ENCODE results near the gene CAMK1D. TPM values are rescaled to one million over a fixed set of nuclear protein-coding genes. Genes with fewer than 3 reads are reported as not detected.
A peak's percentile ranks its signal among the peaks of the same experiment; 100 is the strongest.
"Not testable (repeated sequence)": the region's sequence is repeated elsewhere in the genome, so short reads cannot be mapped to it uniquely, and the experiment has no call there.

CAMK1D gene
- total RNA-seq, 1 donor from 2014 or later = 3.2 TPM

GRCh38 chr10:12801214-12802087 lies 452.1 kb downstream of the CAMK1D start:
- intact Hi-C loops (cut with DNase I) = no loop called here
- DNase-seq (ENCODE audit: low spot score) = no peak

DNA sequence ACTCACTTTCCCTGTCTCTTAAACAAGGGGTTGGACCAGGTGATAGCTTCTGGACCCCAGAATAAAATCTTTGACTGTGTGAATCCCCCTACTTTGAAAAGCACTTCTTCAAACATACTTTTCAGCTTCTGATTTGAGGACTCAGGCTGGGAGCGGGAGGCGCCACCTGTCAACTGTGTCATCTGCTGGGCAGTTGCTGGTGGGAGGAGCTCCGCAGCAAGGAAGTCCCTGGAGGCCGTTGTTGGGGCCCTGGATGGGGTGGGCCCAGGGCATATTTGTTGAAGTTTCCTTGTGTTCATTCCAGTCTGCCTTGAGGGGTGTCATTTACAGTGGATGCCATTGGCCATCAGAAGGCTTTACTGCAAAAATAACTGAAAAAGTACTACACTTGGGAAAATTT lies 454.4 kb downstream of the CAMK1D start:
- no peak for DNase-seq (ENCODE audit: low spot score)
- intact Hi-C loops (cut with DNase I) = no loop called here

DNA sequence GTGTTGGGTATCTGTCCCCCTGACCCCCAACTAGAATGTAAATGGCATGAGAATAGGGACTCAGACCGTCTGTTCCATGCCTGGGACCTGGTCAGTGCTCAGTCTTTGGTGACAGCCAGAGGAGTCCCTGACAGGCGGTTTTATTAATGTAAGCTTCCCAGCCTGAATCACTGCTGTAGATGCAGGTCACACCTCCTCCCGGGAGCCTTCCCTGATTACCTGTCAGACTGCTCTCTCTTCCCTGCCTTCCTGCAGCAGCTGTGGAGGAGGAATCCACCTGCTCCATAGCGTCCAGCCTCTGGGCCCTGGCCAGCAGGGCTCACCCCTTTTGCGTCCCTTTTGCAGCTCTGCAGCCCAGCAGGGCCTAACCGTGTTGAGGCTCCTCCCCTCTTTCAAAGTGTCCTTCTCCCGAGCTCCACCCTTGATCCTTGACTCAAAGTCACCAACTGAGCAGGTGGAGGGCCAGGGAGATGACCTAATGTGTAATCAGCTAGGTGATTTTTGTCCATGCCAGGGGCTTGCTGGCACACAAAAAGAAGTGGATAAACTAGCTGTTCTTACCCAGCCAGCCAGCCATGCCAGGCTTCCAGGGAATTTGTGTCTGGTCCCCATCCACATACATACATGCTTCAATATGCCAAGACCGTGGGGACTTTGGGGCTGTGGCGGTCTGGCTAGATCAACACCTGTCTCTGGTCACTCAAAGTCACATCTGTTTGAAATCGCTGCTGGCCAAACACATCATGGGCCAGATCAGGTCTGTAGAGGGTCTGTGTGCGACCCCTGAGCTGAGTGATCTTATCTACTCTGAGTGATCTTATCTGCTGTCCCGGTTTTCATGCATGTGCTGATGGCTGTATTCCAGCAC lies 457.1 kb downstream of the CAMK1D start:
- intact Hi-C loops (cut with DNase I) = no loop called here
- DNase-seq (ENCODE audit: low spot score) = no peak

GRCh38 chr10:12807096-12807755 lies 457.9 kb downstream of the CAMK1D start:
- no peak for DNase-seq (ENCODE audit: low spot score)
- intact Hi-C loops (cut with DNase I) = no loop called here

- DNase-seq (ENCODE audit: low spot score) = no peak
- intact Hi-C loops (cut with DNase I) = no loop called here
Measured at GRCh38 chr10:12808014-12808613, 458.8 kb downstream of the CAMK1D start.

DNA sequence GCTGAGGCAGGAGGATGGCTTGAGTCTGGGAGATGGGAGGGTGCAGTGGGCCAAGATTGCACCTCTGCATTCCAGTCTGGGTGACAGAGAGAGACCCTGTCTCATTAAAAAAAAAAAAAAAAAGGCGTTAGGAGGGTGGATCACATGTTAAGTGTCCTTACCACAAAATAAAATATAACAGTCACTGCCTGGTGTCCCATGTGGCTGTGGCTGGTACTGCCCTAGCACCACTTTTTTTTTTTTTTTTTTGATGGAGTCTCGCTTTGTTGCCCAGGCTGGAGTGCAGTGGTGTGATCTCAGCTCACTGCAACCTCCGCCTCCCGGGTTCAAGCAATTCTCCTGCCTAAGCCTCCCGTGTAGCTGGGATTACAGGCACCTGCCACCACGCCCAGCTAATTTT lies 460.7 kb downstream of the CAMK1D start:
- DNase-seq (ENCODE audit: low spot score); intact Hi-C loops (cut with DNase I): not testable (repeated sequence)

DNA sequence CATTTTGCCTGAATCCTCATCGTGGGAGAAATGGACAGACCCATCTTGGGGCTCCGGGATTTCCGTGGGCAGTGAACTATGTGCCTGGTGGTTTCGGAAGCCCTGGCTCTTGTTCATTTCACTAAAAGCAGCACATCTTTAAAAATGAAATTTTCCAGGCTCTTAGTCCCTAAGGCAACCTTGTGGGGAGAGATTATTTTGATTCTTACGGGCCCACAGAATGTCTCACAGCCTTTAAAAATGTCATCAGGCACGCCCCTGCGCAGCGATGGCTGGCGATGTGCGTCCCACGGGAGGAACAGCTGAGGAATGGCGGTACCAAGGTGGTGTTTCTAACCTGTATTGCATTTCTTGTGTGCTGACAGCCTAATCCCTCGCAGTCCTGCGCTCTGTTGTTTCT lies 462.5 kb downstream of the CAMK1D start:
- DNase-seq (ENCODE audit: low spot score) = no peak
- intact Hi-C loops (cut with DNase I) = no loop called here

DNA sequence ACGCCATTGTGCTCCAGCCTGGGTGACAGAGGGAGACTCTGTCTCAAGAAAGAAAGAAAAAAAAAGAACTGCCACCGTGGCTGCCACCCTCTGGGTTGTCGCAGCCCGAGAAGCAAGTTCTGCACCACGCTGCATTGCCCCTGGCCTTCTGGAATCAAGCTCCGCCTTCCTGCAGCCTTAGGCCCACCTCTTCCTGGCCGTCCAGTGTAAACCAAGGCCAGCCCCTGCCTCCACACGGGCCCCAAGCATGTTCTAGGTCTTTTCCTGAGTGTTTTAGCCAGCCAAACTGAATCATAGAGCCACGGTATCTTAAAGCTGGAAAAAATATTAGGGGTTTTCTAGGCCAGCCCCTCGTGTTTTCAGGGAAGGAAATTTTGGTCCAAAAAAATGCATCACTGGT lies 463.2 kb downstream of the CAMK1D start:
- DNase-seq (ENCODE audit: low spot score) = no peak
- intact Hi-C loops (cut with DNase I) = no loop called here

DNA sequence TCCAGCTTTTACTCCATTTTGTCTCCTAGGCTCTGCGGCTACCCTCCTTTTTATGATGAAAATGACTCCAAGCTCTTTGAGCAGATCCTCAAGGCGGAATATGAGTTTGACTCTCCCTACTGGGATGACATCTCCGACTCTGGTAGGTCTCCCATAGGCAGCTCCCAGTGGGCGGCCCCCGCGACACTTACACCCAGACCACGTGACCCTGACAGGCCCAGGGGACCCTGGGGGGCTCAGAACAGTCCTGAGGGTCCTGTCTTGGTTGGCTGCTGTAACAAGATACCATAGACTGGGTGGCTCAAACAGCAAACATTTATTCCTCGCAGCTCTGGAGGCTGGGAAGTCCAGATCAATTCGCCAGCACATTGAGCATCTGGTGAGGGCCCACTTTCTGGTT lies 464.8 kb downstream of the CAMK1D start:
- DNase-seq (ENCODE audit: low spot score) = no peak
- intact Hi-C loops (cut with DNase I) = no loop called here

GRCh38 chr10:12819071-12819470 lies 469.7 kb downstream of the CAMK1D start:
- intact Hi-C loops (cut with DNase I) = no loop called here
- peak; percentile 38 for DNase-seq (ENCODE audit: low spot score)

DNA sequence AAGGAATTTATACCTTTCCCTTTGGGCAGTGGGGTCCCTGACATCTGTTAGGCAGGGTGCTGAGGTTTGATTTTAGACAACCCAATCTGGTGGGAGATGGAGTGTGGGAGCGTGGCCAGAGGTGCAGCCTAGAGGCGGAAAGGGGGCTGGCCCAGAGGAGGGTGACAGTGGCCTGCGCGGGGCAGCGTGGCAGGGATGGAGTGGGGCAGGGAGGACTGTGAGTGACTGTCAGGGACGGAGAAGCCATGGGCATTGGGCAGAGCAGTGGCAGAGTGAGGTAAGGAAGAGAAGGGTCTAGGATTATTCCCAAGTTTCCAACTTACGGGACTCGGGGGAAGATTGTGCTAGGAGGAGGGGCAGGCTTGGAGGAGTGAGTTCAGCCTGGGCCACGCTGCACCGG lies 470.3 kb downstream of the CAMK1D start:
- DNase-seq (ENCODE audit: low spot score) = peak; percentile 39
- intact Hi-C loops (cut with DNase I) = no loop called here

GRCh38 chr10:12822126-12822892 lies 473.0 kb downstream of the CAMK1D start:
- no peak for DNase-seq (ENCODE audit: low spot score)

GRCh38 chr10:12822893-12823170 lies 473.5 kb downstream of the CAMK1D start:
- no peak for DNase-seq (ENCODE audit: low spot score)
- intact Hi-C loops (cut with DNase I) = no loop called here

More at GRCh38 chr10:12822126-12822892, 473.0 kb downstream of the CAMK1D start:
- intact Hi-C loops (cut with DNase I) = no loop called here

DNA sequence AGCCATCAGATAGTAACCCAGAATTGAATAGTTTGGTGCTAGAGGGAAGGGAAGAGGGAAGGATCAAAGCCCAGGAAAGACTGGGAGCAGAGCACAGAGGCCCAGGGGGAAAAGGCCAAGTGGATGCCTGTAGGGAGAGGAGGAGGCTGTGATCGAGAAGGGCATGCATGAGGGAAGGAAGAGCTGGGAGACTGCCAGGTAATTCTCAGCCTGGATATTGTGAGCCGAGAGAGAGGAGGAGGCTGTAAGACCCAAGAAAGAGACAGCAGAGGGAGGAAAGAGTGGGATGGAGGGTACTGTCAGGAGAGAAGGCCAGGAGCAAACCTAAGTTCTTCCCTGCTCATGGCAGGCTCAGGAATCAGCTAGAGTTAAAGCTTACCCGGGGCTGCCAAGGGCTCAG lies 474.0 kb downstream of the CAMK1D start:
- intact Hi-C loops (cut with DNase I) = no loop called here
- DNase-seq (ENCODE audit: low spot score) = no peak

DNA sequence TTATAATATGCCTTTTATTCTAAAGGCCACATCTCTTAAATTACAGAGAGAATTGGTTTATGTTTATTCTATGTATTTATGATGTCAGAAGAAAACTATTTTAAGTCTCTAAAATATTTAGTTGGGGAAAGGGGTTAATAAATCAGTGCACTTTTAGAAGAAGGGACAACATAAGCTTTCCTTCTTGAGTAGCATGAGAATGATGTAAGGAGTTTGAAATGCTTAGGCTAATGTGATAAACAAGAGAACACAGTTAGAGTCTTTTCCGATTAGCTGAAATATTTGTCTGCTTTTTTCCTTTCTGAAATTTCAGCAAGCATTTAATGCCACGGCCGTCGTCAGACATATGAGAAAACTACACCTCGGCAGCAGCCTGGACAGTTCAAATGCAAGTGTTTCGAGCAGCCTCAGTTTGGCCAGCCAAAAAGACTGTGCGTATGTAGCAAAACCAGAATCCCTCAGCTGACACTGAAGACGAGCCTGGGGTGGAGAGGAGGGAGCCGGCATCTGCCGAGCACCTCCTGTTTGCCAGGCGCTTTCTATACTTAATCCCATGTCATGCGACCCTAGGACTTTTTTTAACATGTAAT lies 476.0 kb downstream of the CAMK1D start:
- intact Hi-C loops (cut with DNase I) = no loop called here
- peak; percentile 27 for DNase-seq (ENCODE audit: low spot score)

GRCh38 chr10:12826800-12827372 lies 477.5 kb downstream of the CAMK1D start:
- no peak for DNase-seq (ENCODE audit: low spot score)
- intact Hi-C loops (cut with DNase I) = no loop called here

DNA sequence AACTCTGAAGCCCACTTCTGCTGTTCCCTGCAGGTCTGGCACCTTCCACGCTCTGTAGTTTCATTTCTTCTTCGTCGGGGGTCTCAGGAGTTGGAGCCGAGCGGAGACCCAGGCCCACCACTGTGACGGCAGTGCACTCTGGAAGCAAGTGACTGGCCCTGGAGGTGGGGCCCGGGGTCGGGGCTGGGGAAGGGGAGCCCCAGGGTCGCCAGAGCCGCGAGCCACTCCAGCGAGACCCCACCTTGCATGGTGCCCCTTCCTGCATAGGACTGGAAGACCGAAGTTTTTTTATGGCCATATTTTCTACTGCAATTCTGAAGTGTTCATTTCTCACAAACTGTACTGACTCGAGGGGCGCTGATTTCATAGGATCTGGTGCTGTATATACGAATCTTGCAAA lies 479.4 kb downstream of the CAMK1D start:
- intact Hi-C loops (cut with DNase I) = no loop called here
- no peak for DNase-seq (ENCODE audit: low spot score)

GRCh38 chr10:12829831-12830390 lies 480.6 kb downstream of the CAMK1D start:
- no peak for DNase-seq (ENCODE audit: low spot score)
- intact Hi-C loops (cut with DNase I) = no loop called here

Data from cardiac septum (tissue), 1 donor.